Neutrophil (primary cell): Measurements from ENCODE around the gene LRWD1.

Source experiments
- H3K27ac ChIP-seq: fragments of 200-600 bp; sonication (generic); 2 replicates; pipeline ENCODE4 v1.5.1; 2016; ENCODE audit warnings: mild to moderate bottlenecking, moderate library complexity
- H3K27me3 ChIP-seq: fragments of 200-600 bp; sonication (generic); 2 replicates; pipeline ENCODE4 v1.6.0; 2016; ENCODE audit warnings: mild to moderate bottlenecking
- H3K36me3 ChIP-seq: fragments of 200-600 bp; sonication (generic); 2 replicates; pipeline ENCODE4 v1.5.1; 2017
- H3K4me1 ChIP-seq, 2 experiments: fragments of 200-600 bp in 1 of 2; sonication (generic) in 1 of 2; 1 replicate in 1 of 2; 2 replicates in 1 of 2; pipeline versions ENCODE4 v1.5.1 to v1.6.1; 2013 to 2016; ENCODE audit warnings: low read depth in 1 of 2, low read length in 1 of 2, mild to moderate bottlenecking in 1 of 2, moderate library complexity in 1 of 2; ENCODE audit not compliant: control insufficient read depth in 1 of 2, insufficient read depth in 1 of 2
- H3K4me3 ChIP-seq, 2 experiments: fragments of 200-600 bp in 1 of 2; sonication (generic) in 1 of 2; 1 replicate in 1 of 2; 2 replicates in 1 of 2; pipeline ENCODE4 v1.5.1; 2013 to 2016; ENCODE audit warnings: low read depth in 1 of 2, low read length in 1 of 2, mild to moderate bottlenecking in 1 of 2, moderate library complexity in 1 of 2
- H3K9me3 ChIP-seq: fragments of 200-600 bp; sonication (generic); 2 replicates; pipeline ENCODE4 v1.5.1; 2016
- CTCF ChIP-seq: fragments of 200-600 bp; sonication (generic); IDR thresholded peaks from 2 replicates; pipeline ENCODE4 v1.5.1; 2016; ENCODE audit warnings: antibody characterized with exemption

LRWD1 gene

DNA sequence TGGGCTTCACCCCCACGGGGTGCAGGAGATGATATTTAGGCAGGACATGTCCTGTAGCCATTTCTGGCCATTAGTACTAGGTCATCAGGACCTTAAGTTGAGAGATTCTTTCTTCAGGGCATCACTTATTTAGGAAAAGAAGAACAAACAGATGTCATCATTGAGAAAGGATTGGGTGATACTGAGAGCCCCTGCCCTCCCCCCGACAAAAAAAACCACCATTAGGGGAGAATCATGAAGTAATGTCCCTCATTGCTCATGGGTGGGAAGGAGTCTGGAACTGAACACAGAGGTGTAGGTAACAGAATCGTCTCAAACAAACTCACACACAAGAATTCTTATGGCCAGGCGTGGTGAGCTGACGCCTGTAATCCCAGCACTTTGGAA, 37.8 kb upstream of the LRWD1 start:
- H3K4me1 ChIP-seq, result peaks cover 90 to 91% of the 10 kb centered on the region in 2 experiments

GRCh38 chr7:102429141-102429899, 35.5 kb upstream of the LRWD1 start:
- no peak for TF ChIP-seq CTCF

More for the DNA sequence above, 37.8 kb upstream of the LRWD1 start:
- H3K4me3 ChIP-seq, result peak overlapping the region; percentile 62 to 88
- H3K36me3 ChIP-seq, result no peaks in the 10 kb centered on the region
- H3K27ac ChIP-seq, result peak overlapping the region; percentile 99
- no peaks in the 10 kb centered on the region for H3K9me3 ChIP-seq
- TF ChIP-seq CTCF, result no peak
- no peaks in the 10 kb centered on the region for H3K27me3 ChIP-seq

GRCh38 chr7:102431617-102432298, 33.0 kb upstream of the LRWD1 start:
- Histone ChIP-seq H3K4me1 (peaks cover 88 to 89% of the 10 kb centered on the region in 2 experiments), H3K27me3 (no peaks in the 10 kb centered on the region), H3K9me3 (no peaks in the 10 kb centered on the region), H3K27ac (peak overlapping the region; percentile 99), H3K36me3 (peaks cover 10% of the 10 kb centered on the region), H3K4me3 (peak overlapping the region; percentile 88 to 95)
- no peak for TF ChIP-seq CTCF

More at GRCh38 chr7:102429141-102429899, 35.5 kb upstream of the LRWD1 start:
- peak overlapping the region; percentile 88 to 95 for H3K4me3 ChIP-seq
- no peaks in the 10 kb centered on the region for H3K36me3 ChIP-seq
- no peaks in the 10 kb centered on the region for H3K27me3 ChIP-seq
- peaks cover 88 to 90% of the 10 kb centered on the region in 2 experiments for H3K4me1 ChIP-seq
- H3K27ac ChIP-seq, result peak overlapping the region; percentile 99
- no peaks in the 10 kb centered on the region for H3K9me3 ChIP-seq

GRCh38 chr7:102432442-102433218, 32.2 kb upstream of the LRWD1 start:
- H3K9me3 ChIP-seq, result no peaks in the 10 kb centered on the region
- H3K4me1 ChIP-seq, result peaks cover 82% of the 10 kb centered on the region in 2 experiments
- peaks cover 19% of the 10 kb centered on the region for H3K36me3 ChIP-seq
- TF ChIP-seq CTCF, result no peak
- peak overlapping the region; percentile 99 for H3K27ac ChIP-seq
- no peaks in the 10 kb centered on the region for H3K27me3 ChIP-seq
- H3K4me3 ChIP-seq, result peak overlapping the region; percentile 88 to 95

DNA sequence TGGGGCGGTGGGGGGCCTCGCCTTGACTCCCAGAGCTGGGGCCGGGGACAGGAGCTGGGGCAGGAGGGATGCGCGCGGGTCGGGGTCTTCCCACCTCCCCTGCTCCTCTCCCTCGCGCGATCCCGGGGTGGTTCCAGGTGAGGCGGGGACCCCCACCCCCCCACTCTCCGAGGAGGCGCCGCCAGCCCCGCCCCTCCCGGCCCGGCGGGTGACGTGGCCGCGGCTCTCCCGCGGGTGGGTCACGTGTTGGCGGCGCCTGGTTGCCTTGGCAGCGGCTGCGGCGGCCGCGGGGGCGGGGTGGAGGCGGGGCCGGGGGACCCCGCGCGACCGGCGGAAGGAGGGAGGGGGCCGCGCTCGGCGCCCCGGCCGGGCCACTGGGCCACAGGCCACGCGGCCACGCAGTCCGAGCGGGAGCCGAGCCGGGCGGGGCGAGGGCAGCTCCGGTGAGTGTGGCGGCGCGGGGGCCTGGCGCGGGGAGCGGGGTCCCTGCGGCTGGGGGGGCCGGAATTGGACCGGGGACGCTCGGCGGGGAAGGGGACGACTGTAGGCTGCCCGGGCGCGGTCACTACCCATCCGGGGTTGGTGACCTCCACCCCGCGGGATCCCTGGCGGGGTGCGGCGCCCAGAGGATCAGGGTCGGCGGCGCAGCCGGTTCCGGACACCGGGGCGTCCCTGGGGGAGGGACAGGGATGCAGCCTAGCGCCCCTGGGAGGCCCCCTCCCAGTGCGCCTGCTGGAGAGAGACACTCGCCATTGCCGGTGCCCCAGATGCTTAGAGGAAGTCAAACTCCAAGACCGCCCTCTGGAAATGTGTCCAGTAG, 31.4 kb upstream of the LRWD1 start, which contains the start of gene ORAI2:
ORAI2 (plus strand) TSS at position 357 of the 820 bp plus-strand sequence. CDS start 5,382 bp downstream, outside the sequence.
- peaks cover 27% of the 10 kb centered on the region for H3K36me3 ChIP-seq
- no peaks in the 10 kb centered on the region for H3K27me3 ChIP-seq
- H3K9me3 ChIP-seq, result no peaks in the 10 kb centered on the region
- peak within 1 kb of the TSS; percentile 88 to 95 for H3K4me3 ChIP-seq
- H3K4me1 ChIP-seq, result peaks cover 74% of the 10 kb centered on the region in 2 experiments
- TF ChIP-seq CTCF, result peak; percentile 25
- peak within 1 kb of the TSS; percentile 99 for H3K27ac ChIP-seq
